SKM-1 treated with dmso at 0.1 percent for 144 hours (cell line): ENCODE measurements around the gene HAO2.
"Not testable (repeated sequence)": the region's sequence is repeated elsewhere in the genome, so short reads cannot be mapped to it uniquely, and the experiment has no call there.

Source experiments
- DNase-seq: peaks from one replicate; lab custom pipeline; 2025; ENCODE audit not compliant: unreplicated experiment; lab: John Stamatoyannopoulos, UW

HAO2 gene

GRCh38 chr1:119345398-119345797, 23.2 kb upstream of the HAO2 start:
- DNase-seq: no peak

GRCh38 chr1:119347858-119348257, 20.7 kb upstream of the HAO2 start:
- no peak for DNase-seq

DNA sequence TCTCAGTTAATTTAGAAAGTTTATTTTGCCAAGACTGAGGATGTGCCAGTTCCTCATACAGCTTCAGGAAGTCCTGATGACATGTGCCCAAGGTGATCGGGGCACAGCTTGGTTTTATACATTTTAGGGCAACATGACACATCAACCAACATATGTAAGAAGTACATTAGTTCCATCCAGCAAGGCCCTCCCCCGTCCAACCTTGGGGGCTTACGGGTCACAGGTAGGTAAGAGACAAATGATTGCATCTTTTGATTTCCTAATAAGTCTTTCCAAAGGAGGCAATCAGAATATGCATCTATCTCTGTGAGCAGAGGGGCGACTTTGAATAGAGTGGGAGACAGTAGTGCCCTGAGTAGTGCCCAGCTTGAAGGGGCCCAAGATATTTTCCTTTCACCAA, 19.6 kb upstream of the HAO2 start:
- DNase-seq: no peak

DNA sequence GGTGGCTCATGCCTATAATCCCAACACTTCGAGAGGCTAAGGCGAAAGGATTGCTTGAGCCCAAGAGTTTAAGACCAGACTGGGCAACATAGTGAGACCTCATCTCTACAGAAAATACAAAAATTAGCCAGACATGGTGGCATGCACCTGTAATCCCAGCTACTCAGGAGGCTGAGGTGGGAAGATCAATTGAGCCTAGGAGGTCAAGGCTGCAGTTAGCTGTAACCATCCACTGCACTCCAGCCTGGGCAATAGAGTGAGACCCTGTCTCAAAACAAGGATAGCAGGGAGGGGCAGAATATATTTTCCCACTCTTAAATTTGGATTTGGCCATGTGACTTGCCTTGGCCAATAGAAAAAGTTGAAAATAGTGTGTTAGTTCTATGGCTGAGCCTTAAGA, 17.7 kb upstream of the HAO2 start:
- DNase-seq: not testable (repeated sequence)

GRCh38 chr1:119351997-119352396, 16.6 kb upstream of the HAO2 start:
- DNase-seq: no peak

DNA sequence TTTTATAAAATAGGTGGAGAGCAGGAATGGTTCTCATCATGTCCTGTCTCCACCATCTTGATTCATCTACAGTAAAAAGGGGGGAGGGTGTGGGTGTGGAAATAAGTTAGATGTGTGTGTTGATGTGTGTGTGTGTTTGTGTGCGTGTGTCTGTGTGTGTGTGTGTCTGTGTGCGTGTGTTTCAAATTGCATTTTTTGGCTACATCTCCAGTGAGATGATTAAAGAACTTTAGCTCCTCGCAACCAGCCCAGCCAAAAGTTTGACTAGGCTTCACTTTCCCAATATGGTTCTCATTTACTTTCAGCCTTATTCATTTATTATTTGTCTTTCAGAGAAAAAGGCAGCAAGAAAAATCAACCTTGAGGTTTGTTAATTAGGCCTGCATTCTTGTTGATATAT, 14.7 kb upstream of the HAO2 start:
- no peak for DNase-seq

- no peak for DNase-seq
Measured at GRCh38 chr1:119358636-119359035, 9.9 kb upstream of the HAO2 start.

- no peak for DNase-seq
Measured at GRCh38 chr1:119359730-119360129, 8.9 kb upstream of the HAO2 start.

DNA sequence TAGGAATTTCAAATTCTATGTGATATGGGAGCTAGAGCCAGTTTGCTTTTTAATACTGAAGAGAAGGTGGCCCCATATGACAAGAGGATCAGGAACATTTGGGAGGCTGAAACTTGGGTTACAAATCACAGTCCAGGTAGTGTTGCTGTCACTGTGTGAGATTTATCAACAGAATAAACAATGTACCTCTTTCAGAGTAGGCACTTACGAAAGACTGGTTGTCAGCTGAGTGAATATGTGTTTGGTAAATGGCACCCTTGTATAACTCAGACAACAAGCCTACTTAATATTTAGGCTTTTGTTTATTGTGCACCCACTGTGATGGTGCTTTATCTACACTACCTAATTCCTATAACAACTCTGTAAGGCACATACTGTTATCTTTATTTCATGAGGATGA, 7.4 kb upstream of the HAO2 start:
- DNase-seq: no peak

- DNase-seq: no peak
Measured at GRCh38 chr1:119361620-119362344, 6.8 kb upstream of the HAO2 start.

- DNase-seq: no peak
Measured at GRCh38 chr1:119363162-119363561, 5.4 kb upstream of the HAO2 start.

GRCh38 chr1:119364640-119365039, 3.9 kb upstream of the HAO2 start:
- DNase-seq: no peak

DNA sequence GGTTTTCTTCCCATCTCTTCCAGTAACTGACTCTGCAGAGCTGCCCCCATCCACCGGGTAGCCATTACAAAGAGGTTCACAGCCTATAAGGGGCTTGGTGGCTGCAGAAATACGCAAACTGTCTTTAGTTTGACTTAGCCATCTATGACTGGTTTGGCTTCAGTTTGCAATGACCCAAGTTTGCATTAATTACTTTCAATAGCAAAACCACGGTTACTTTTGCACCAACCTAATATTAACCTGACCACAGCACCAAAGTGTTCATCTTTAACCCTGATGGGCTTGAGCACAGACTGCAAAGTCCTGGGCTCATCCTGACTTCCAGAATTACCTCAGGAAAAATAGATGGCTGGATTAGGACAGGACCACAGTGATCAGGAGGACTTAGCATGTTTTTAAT, 2.2 kb upstream of the HAO2 start:
- no peak for DNase-seq

DNA sequence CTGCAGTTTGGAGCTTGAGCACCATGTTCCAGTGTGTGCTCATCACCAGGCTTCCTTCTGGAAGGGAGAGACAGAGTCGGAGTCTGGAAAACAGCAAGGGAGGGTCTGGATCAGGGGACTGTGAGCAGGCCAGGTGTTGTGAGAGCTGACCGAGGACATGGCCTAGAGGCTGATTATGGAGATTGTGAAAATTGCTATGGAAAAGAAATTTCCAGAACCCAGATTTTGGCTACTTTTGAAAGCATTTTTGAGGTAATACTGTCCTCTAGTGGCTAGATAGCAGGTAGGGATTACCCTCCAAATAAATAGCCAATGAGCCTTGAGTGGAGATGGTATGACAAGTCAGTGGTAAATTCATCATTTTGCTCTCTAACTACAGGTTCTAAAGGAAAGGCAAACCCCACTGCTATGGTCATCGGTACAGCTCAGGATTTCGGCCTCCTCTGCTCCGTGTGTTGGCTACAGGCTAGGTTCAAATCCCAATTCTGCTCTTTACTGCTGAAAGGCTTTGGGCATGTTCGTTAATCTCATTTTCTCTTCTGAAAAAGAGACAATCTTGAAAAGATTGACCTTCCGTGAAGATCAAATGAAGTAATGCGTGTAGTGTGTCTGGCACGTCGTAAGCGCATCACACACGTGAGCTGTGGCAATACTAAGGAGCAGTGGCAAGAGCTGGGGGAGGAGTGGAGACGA, 1.0 kb upstream of the HAO2 start:
- peak; percentile 23 for DNase-seq

- DNase-seq: no peak
Measured at GRCh38 chr1:119370748-119371147, 2.2 kb downstream of the HAO2 start.

GRCh38 chr1:119371815-119372214, 3.2 kb downstream of the HAO2 start:
- no peak for DNase-seq

DNA sequence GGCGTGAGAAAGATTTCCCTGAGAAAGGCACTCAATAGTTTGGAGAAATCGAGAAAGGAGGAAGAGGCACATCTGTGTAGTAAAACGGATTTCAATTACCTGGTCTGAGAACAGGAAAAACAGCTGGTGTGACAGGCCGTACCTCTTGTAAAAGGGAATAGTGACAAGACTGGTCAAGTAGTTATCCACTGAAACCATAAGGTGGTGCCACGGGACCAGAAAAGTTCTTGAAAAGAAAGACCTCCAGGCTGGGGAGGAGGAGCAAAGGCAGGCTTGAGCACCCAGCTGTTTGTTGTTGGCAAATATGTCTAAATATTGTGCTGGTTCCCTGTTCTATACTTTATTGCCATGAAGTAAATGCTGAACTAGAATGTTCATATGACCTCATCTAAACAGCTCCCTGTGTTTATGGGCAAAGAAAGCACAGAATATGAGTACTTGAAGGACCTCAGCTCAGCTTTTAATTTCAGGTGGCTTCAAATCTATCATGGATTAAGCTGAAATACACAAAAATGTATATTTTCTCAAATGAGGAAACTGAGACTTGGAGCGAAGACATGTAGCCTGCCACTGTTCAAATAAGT, 4.0 kb downstream of the HAO2 start:
- no peak for DNase-seq

DNA sequence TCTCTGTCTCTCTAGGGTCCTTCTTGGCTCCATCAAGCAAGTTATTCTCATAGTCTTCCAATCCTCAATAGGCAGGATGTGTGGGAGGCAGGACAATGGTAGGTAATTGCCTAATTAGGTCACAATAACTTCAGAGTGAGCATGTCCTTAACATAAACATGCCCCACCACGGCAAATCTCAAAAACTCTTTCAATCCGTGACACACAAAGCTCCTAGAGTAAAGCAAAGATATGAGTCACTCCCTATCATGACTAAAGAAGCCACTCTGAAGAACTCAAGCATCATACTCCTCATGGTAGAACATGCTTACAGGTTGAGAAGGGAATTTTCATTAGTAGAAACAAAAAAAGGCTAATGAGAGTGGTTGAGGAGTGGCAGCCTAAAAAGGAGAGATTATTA, 4.9 kb downstream of the HAO2 start:
- DNase-seq: no peak

DNA sequence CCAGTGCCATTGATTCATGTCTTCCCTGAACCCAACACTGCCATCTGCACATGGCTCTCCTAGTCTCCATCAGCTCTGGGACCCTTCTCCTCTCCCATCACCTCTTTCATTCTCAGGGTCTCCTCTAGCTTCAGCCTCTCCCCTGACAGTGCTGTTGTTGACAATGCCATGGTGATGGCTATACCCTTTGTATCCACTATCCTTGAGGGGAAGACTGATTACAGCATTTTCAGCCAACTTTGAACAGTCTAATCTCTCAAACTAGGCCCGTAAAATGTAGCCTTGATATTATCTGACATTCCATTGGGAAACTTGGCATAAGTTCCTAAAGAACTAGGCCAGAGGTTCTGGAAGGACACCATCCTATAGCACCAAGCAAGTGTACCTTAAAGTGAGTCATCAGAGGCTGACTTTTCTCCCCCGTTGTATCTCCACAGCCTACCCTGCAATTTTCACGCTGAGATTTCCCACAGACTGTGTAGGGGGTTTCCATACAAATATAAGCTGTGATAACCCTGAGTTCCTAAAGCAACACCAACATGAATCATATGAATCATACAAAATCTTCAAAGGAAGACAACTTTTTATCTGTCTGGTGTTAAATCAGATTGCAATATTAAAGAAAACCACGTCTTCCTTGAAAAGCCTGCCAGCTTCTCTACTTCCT, 5.8 kb downstream of the HAO2 start:
- no peak for DNase-seq

GRCh38 chr1:119375366-119375765, 6.8 kb downstream of the HAO2 start:
- no peak for DNase-seq

DNA sequence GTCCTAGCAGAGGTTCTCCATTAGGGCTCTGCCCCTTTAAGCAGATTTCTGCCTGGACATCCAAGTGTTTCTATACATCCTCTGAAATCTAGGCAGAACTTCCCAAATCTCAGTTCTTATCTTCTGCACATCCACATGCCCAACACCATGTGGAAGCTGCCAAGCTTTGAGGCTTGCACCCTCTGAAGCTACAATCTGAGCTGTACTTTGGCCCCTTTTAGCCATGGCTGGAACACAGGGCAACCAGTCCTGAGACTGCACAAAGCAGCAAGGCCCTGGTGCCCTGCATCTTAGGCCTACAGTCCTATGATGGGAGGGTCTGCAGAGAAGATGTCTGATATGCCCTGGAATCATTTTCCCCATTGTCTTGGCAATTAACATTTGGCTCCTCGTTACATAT, 8.0 kb downstream of the HAO2 start:
- no peak for DNase-seq

DNA sequence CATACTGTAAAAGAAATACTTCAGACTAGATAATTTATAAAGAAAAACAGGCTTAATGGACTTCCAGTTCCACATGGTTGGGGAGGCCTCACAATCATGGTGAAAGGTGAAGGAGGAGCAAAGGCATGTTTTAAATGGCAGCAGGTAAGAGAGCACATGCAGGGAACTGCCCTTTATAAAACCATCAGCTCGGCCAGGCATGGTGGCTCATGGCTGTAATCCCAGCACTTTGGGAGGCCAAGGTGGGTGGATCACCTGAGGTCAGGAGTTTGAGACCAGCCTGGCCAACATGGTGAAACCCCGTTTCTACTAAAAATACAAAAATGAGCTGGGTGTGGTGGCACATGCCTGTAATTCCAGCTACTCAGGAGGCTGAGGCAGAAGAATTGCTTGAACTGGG, 9.0 kb downstream of the HAO2 start:
- DNase-seq: not testable (repeated sequence)
